GM12878 (cell line): ENCODE measurements around the gene USP11. TPM values are rescaled to one million over a fixed set of nuclear protein-coding genes. Genes with fewer than 3 reads are reported as not detected.

Source experiments
- DPF2 ChIP-seq: fragments of 450-650 bp; IDR thresholded peaks from 2 replicates; pipeline ENCODE4 v1.6.1; 2017; ENCODE audit warnings: mild to moderate bottlenecking
- FOS ChIP-seq: IDR thresholded peaks from 3 replicates; pipeline ENCODE4 v1.6.1; 2011; ENCODE audit warnings: borderline replicate concordance; ENCODE audit not compliant: insufficient read length; ENCODE audit errors: extremely low read depth
- MTA3 ChIP-seq: IDR thresholded peaks from 2 replicates; pipeline ENCODE4 v1.6.1; 2012; ENCODE audit warnings: low read length, inconsistent platforms, borderline replicate concordance
- MYC ChIP-seq: IDR thresholded peaks from 2 replicates; pipeline ENCODE4 v1.6.1; 2011; ENCODE audit warnings: mild to moderate bottlenecking, low read length, moderate library complexity, inconsistent platforms; ENCODE audit not compliant: insufficient read depth, insufficient replicate concordance, insufficient read length, severe bottlenecking
- NBN ChIP-seq: fragments of 450-650 bp; IDR thresholded peaks from 2 replicates; pipeline ENCODE4 v1.6.1; 2016
- NR2F1 ChIP-seq: fragments of 450-650 bp; conservative IDR thresholded peaks from 2 replicates; pipeline ENCODE4 v1.6.1; 2017; ENCODE audit warnings: mild to moderate bottlenecking
- NRF1 ChIP-seq: conservative IDR thresholded peaks from 2 replicates; pipeline ENCODE4 v1.6.1; 2011; ENCODE audit warnings: mild to moderate bottlenecking, low read depth, low read length, improper control_type of control experiment
- POLR2AphosphoS5 ChIP-seq: IDR thresholded peaks from 2 replicates; pipeline ENCODE4 v1.6.1; 2011; ENCODE audit warnings: mild to moderate bottlenecking, low read length, inconsistent platforms
- RB1 ChIP-seq: fragments of 450-650 bp; formaldehyde crosslinking; IDR thresholded peaks from 2 replicates; pipeline ENCODE4 v1.6.1; 2017; ENCODE audit warnings: mild to moderate bottlenecking, borderline replicate concordance
- WRNIP1 ChIP-seq: IDR thresholded peaks from 2 replicates; pipeline ENCODE4 v1.6.1; 2011; ENCODE audit warnings: low read depth, low read length, improper control_type of control experiment, borderline replicate concordance
- polyA plus RNA-seq, 11 experiments: library from polyadenylated mRNA; depleted of rRNA in 4 of 11; unstranded in 6 of 11; stranded (reverse) in 5 of 11; fragments of >200 nt; fragmentation: Nextera tagmentation in 4 of 11; fragmentation: Illumina TruSeq in 1 of 11; extraction: Ambion mirVana in 4 of 11; extraction: Trizol in 1 of 11; gene quantifications; 1 replicate in 1 of 11; 2 replicates in 10 of 11; pipeline versions ENCODE4 v1.2.1 to v1.2.3, GENCODE V29; 2011 to 2016; ENCODE audit warnings: inconsistent platforms in 2 of 11, missing spikeins in 2 of 11, low read depth in 1 of 11
- total RNA-seq, 4 experiments: library from RNA; depleted of rRNA in 3 of 4; stranded (reverse); fragments of >200 nt in 3 of 4; fragmentation: Illumina TruSeq in 1 of 4; extraction: Trizol in 1 of 4; gene quantifications; 2 replicates each; pipeline versions ENCODE4 v1.2.1 to v1.2.3, GENCODE V29; 2013 to 2021
- TF ChIP-seq, protein P1 (sequence below): fragments of 450-650 bp; IDR thresholded peaks from 2 replicates; pipeline ENCODE4 v1.6.1; 2018; ENCODE audit warnings: mild to moderate bottlenecking, low read depth, moderate library complexity; ENCODE audit not compliant: partially characterized antibody

The USP11 gene
- total and polyA plus RNA-seq, 10 of the 15 experiments (the other 5 are each of a cell fraction or from before 2014, with no cell fraction given): 3.3 to 44.0 (median 20.9) TPM

DNA sequence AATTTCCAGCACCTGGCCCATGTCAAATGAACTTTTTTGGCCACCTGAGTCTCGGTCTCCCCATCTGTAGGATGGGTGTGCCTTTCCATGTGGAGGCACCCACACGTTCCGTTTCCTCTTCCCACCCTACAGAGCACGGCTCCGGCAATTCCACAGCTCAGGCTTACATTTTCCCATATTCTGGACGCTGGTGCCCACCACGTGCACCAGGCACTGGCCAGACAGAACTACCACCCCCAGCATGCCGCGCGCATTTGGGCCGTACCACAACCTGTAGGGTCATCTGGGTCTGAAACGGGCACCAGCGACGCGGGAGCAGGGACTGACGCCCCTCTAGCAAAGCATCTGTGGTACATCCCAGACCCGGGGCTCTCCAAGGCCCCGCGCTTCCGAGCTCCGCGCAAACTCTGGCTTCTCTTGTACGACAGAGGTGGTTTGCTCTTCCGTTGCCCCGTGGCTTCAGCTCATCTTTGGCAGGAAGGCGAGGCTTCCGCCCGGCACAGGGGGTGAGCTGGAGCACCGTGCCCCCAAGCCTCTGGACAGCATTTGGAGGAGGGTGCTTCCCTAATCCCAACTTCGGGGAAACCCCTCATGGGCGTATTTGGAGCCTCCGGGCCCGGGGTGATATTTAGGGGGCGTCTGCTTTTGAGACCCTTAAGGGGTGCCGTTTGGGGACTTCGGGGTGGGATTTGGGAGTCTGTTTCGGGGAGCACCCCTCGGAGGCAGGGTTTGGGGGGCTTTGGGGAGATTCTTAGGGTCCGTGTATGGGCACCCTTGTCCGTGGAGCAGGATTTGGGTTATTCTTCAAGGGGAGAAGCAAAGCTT, 42.2 kb upstream of the USP11 start (continued):
- TF ChIP-seq FOS (no peak), NBN (peak; percentile 63; the same call in 1 of the 2 replicates), MYC (peak; percentile 85), DPF2 (no peak), NR2F1 (no peak), MTA3 (no peak), RB1 (no peak), POLR2AphosphoS5 (peak; percentile 93), NRF1 (no peak), WRNIP1 (no peak)
- TF ChIP-seq, protein P1, sequence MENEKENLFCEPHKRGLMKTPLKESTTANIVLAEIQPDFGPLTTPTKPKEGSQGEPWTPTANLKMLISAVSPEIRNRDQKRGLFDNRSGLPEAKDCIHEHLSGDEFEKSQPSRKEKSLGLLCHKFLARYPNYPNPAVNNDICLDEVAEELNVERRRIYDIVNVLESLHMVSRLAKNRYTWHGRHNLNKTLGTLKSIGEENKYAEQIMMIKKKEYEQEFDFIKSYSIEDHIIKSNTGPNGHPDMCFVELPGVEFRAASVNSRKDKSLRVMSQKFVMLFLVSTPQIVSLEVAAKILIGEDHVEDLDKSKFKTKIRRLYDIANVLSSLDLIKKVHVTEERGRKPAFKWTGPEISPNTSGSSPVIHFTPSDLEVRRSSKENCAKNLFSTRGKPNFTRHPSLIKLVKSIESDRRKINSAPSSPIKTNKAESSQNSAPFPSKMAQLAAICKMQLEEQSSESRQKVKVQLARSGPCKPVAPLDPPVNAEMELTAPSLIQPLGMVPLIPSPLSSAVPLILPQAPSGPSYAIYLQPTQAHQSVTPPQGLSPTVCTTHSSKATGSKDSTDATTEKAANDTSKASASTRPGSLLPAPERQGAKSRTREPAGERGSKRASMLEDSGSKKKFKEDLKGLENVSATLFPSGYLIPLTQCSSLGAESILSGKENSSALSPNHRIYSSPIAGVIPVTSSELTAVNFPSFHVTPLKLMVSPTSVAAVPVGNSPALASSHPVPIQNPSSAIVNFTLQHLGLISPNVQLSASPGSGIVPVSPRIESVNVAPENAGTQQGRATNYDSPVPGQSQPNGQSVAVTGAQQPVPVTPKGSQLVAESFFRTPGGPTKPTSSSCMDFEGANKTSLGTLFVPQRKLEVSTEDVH: no peak
